ENCODE results near the gene KCNQ1. TPM values are rescaled to one million over a fixed set of nuclear protein-coding genes. Genes with fewer than 3 reads are reported as not detected.

KCNQ1 gene
- total and polyA plus RNA-seq, 9 of the 15 experiments (the other 6 are each of a cell fraction or from before 2014, with no cell fraction given) = 0.44 TPM; not detected in 8

- ChIA-PET POLR2A (interaction anchor here (0.6 kb wide), 1 partner anchor 9 kb away, joined by 3 read pairs; no protein-coding TSS in a partner anchor), CTCF (ENCODE audit: low intra/inter-chr PET ratio) (no interaction called here)
- in situ Hi-C loops (cut with MboI) = no loop called here
- no TSS peak for BruUV-seq (replicated peaks)
- no peak for ATAC-seq
- Histone ChIP-seq H3K9ac (ENCODE audit: insufficient read depth in 1 of 2, low read depth in 2 of 2, low read length in 2 of 2) (peak overlapping the region in 1 of 2 experiments; percentile 35; a peak in 1 of 4 replicates), H3K4me2 (ENCODE audit: insufficient read depth, low read length) (no peak overlapping the region), H3K9me1 (ENCODE audit: control insufficient read depth, insufficient read depth, low read length) (no peaks in the 10 kb centered on the region), H3K27ac (ENCODE audit: extremely low read depth, low read depth, low read length) (no peak overlapping the region), H3K9me3 (replicated peaks; ENCODE audit: control insufficient read depth, insufficient read depth, low read depth, low read length) (peaks cover 8% of the 10 kb centered on the region), H3K4me1 (replicated peaks in 1 of 2; ENCODE audit: control insufficient read depth in 2 of 2, insufficient read depth in 2 of 2, low read length in 2 of 2) (peaks cover 0 to 18% of the 10 kb centered on the region in 2 experiments; a peak in 2 of 5 replicates), H3K79me2 (ENCODE audit: control insufficient read depth, insufficient read depth, low read length) (no peaks in the 10 kb centered on the region), H4K20me1 (replicated peaks; ENCODE audit: control insufficient read depth, insufficient read depth, low read length) (no peaks in the 10 kb centered on the region), H2AFZ (ENCODE audit: low read depth, low read length) (no peak overlapping the region), H3K27me3 (ENCODE audit: control insufficient read depth in 2 of 2, insufficient read depth in 2 of 2, low read length in 2 of 2) (peaks cover 5 to 37% of the 10 kb centered on the region in 2 experiments; a peak in 4 of 5 replicates), H3K4me3 (no peak overlapping the region), H3K36me3 (ENCODE audit: control insufficient read depth, insufficient read depth, low read length) (no peaks in the 10 kb centered on the region)
- 30% methylated on average over 24 of the region's 29 CpGs for WGBS (ENCODE audit: insufficient coverage, low coverage, missing lambda C conversion rate)
- TF ChIP-seq, protein P1, sequence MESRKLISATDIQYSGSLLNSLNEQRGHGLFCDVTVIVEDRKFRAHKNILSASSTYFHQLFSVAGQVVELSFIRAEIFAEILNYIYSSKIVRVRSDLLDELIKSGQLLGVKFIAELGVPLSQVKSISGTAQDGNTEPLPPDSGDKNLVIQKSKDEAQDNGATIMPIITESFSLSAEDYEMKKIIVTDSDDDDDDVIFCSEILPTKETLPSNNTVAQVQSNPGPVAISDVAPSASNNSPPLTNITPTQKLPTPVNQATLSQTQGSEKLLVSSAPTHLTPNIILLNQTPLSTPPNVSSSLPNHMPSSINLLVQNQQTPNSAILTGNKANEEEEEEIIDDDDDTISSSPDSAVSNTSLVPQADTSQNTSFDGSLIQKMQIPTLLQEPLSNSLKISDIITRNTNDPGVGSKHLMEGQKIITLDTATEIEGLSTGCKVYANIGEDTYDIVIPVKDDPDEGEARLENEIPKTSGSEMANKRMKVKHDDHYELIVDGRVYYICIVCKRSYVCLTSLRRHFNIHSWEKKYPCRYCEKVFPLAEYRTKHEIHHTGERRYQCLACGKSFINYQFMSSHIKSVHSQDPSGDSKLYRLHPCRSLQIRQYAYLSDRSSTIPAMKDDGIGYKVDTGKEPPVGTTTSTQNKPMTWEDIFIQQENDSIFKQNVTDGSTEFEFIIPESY (CRISPR knock-in tag; IDR thresholded peaks at IDR 0.05) = peak; percentile 69
- no peak for TF ChIP-seq DACH1 (IDR thresholded peaks at IDR 0.05; ENCODE audit: partially characterized antibody)
- TF ChIP-seq, protein P2, sequence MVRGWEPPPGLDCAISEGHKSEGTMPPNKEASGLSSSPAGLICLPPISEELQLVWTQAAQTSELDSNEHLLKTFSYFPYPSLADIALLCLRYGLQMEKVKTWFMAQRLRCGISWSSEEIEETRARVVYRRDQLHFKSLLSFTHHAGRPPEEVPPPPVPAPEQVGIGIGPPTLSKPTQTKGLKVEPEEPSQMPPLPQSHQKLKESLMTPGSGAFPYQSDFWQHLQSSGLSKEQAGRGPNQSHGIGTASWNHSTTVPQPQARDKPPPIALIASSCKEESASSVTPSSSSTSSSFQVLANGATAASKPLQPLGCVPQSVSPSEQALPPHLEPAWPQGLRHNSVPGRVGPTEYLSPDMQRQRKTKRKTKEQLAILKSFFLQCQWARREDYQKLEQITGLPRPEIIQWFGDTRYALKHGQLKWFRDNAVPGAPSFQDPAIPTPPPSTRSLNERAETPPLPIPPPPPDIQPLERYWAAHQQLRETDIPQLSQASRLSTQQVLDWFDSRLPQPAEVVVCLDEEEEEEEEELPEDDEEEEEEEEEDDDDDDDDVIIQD (CRISPR knock-in tag; IDR thresholded peaks at IDR 0.05) = no peak
- intact Hi-C loops (cut with micrococcal nuclease) = no loop called here
- no peak for FAIRE-seq
- no peak for DNase-seq (ENCODE audit: extremely low read depth in 1 of 4, low spot score in 3 of 4)
Measured at GRCh38 chr11:2825889-2826678, 381.3 kb downstream of the KCNQ1 start.
